Neural cell (in vitro differentiated cells): ENCODE results near the gene CHST2. TPM values are rescaled to one million over a fixed set of nuclear protein-coding genes. Genes with fewer than 3 reads are reported as not detected.

Experiments
- H2AFZ ChIP-seq: fragments of 200-600, 300-800 bp; sonication (generic), shearing (Covaris generic); 2 replicates; pipeline ENCODE4 v1.6.0; 2014; ENCODE audit warnings: low read depth, mild to moderate bottlenecking, antibody characterized with exemption, low read length, moderate library complexity
- H3F3A ChIP-seq: fragments of 200-600 bp; shearing (Covaris generic); 2 replicates; pipeline ENCODE4 v1.6.1; 2016; ENCODE audit warnings: mild to moderate bottlenecking, moderate library complexity, mixed read lengths, antibody characterized with exemption, low read length; ENCODE audit not compliant: insufficient read depth, poor library complexity, severe bottlenecking
- H3K27ac ChIP-seq: fragments of 200-600, 300-800 bp; sonication (generic), shearing (Covaris generic); 2 replicates; pipeline ENCODE4 v1.5.1; 2014; ENCODE audit warnings: mild to moderate bottlenecking, low read length, moderate library complexity
- H3K27me3 ChIP-seq: fragments of 300-800, 200-600 bp; sonication (generic), shearing (Covaris generic); 2 replicates; pipeline ENCODE4 v1.6.0; 2014; ENCODE audit warnings: mild to moderate bottlenecking, low read depth, low read length, moderate library complexity; ENCODE audit not compliant: insufficient read depth
- H3K36me3 ChIP-seq: fragments of 300-800, 200-600 bp; sonication (generic), shearing (Covaris generic); 2 replicates; pipeline ENCODE4 v1.5.1; 2014; ENCODE audit warnings: mild to moderate bottlenecking, antibody characterized with exemption, low read length, moderate library complexity; ENCODE audit not compliant: insufficient read depth
- H3K4me2 ChIP-seq: fragments of 300-800, 200-600 bp; sonication (generic), shearing (Covaris generic); 2 replicates; pipeline ENCODE4 v1.6.0; 2014; ENCODE audit warnings: mild to moderate bottlenecking, low read length
- H3K4me3 ChIP-seq: fragments of 300-800, 200-600 bp; sonication (generic), shearing (Covaris generic); 2 replicates; pipeline ENCODE4 v1.5.1; 2014; ENCODE audit warnings: mild to moderate bottlenecking, low read length, moderate library complexity
- H3K79me2 ChIP-seq: fragments of 200-600 bp; shearing (Covaris generic); replicated peaks from 2 replicates; pipeline ENCODE4 v1.6.0; 2014; ENCODE audit warnings: mild to moderate bottlenecking, low read length, moderate library complexity; ENCODE audit not compliant: insufficient read depth
- H3K9ac ChIP-seq: fragments of 300-800, 200-600 bp; sonication (generic), shearing (Covaris generic); 2 replicates; pipeline ENCODE4 v1.6.1; 2016; ENCODE audit warnings: mild to moderate bottlenecking, low read length, mixed read lengths
- H3K9me2 ChIP-seq: fragments of 200-600 bp; shearing (Covaris generic); 2 replicates; pipeline ENCODE4 v1.6.1; 2016; ENCODE audit warnings: mild to moderate bottlenecking, low read length, mixed read lengths; ENCODE audit not compliant: insufficient read depth
- H3K9me3 ChIP-seq: fragments of 200-600, 300-800 bp; sonication (generic), shearing (Covaris generic); 2 replicates; pipeline ENCODE4 v1.6.1; 2016; ENCODE audit warnings: mild to moderate bottlenecking, mixed run types, low read length, moderate library complexity, mixed read lengths
- H4K20me1 ChIP-seq: fragments of 200-600 bp; shearing (Covaris generic); 2 replicates; pipeline ENCODE4 v1.6.1; 2016; ENCODE audit warnings: mild to moderate bottlenecking, mixed run types; ENCODE audit not compliant: insufficient read depth
- CTCF ChIP-seq: fragments of 450-650 bp; IDR thresholded peaks from 2 replicates; pipeline ENCODE4 v1.5.1; 2014; ENCODE audit warnings: antibody characterized with exemption, mild to moderate bottlenecking, moderate library complexity; ENCODE audit not compliant: poor library complexity, severe bottlenecking
- EP300 ChIP-seq: fragments of 450-650 bp; conservative IDR thresholded peaks from 2 replicates; pipeline ENCODE4 v1.6.1; 2014; ENCODE audit warnings: antibody characterized with exemption, mild to moderate bottlenecking, moderate library complexity; ENCODE audit not compliant: poor library complexity, severe bottlenecking
- EZH2 ChIP-seq: fragments of 200-600, 300-800 bp; shearing (Covaris generic), sonication (generic); IDR thresholded peaks from 2 replicates; pipeline ENCODE4 v1.6.1; 2014; ENCODE audit warnings: antibody characterized with exemption, low read length, borderline replicate concordance, mild to moderate bottlenecking; ENCODE audit not compliant: insufficient read depth, poor library complexity, severe bottlenecking
- MXI1 ChIP-seq: fragments of 450-650 bp; conservative IDR thresholded peaks from 2 replicates; pipeline ENCODE4 v1.6.1; 2014; ENCODE audit warnings: antibody characterized with exemption, mild to moderate bottlenecking; ENCODE audit not compliant: poor library complexity, severe bottlenecking
- POLR2AphosphoS5 ChIP-seq: IDR thresholded peaks from 2 replicates; pipeline ENCODE4 v1.6.1; 2012
- RAD21 ChIP-seq: fragments of 450-650 bp; conservative IDR thresholded peaks from 2 replicates; pipeline ENCODE4 v1.6.1; 2014; ENCODE audit warnings: antibody characterized with exemption, mild to moderate bottlenecking, moderate library complexity
- REST ChIP-seq: IDR thresholded peaks from 2 replicates; pipeline ENCODE4 v1.6.1; 2012; ENCODE audit warnings: borderline replicate concordance
- SMC3 ChIP-seq: fragments of 450-650 bp; conservative IDR thresholded peaks from 2 replicates; pipeline ENCODE4 v1.6.1; 2014; ENCODE audit warnings: antibody characterized with exemption, mild to moderate bottlenecking, moderate library complexity; ENCODE audit not compliant: poor library complexity
- TAF1 ChIP-seq: IDR thresholded peaks from 2 replicates; pipeline ENCODE4 v1.6.1; 2012; ENCODE audit warnings: low read depth
- polyA plus RNA-seq: library from polyadenylated mRNA; depleted of rRNA; stranded (reverse); fragments of >200 nt; gene quantifications from 2 replicates; pipeline ENCODE4 v1.2.3, GENCODE V29; 2014

Gene CHST2
- polyA plus RNA-seq, 1 donor from 2014 or later: 5.0 TPM

- no peaks in the 10 kb centered on the region for H3K9me2 ChIP-seq
- no peaks in the 10 kb centered on the region for H3F3A ChIP-seq
- no peak overlapping the region for H3K27ac ChIP-seq
- H3K27me3 ChIP-seq: no peaks in the 10 kb centered on the region
- H3K79me2 ChIP-seq: no peaks in the 10 kb centered on the region
- TF ChIP-seq REST (no peak), MXI1 (no peak), EZH2 (no peak), RAD21 (no peak), TAF1 (no peak), SMC3 (no peak), CTCF (no peak), EP300 (no peak), POLR2AphosphoS5 (no peak)
- no peak overlapping the region for H3K4me2 ChIP-seq
- H2AFZ ChIP-seq: no peak overlapping the region
- H4K20me1 ChIP-seq: no peaks in the 10 kb centered on the region
- no peak overlapping the region for H3K9ac ChIP-seq
- H3K36me3 ChIP-seq: no peaks in the 10 kb centered on the region
- no peaks in the 10 kb centered on the region for H3K9me3 ChIP-seq
- H3K4me3 ChIP-seq: no peak overlapping the region
Observed at GRCh38 chr3:143099690-143100089, 19.9 kb upstream of the CHST2 start.

GRCh38 chr3:143100451-143100850 is 19.1 kb upstream of the CHST2 start:
- no peak overlapping the region for H3K27ac ChIP-seq
- H3K4me2 ChIP-seq: no peak overlapping the region
- H3K9ac ChIP-seq: no peak overlapping the region
- no peak overlapping the region for H2AFZ ChIP-seq
- H3K79me2 ChIP-seq: no peaks in the 10 kb centered on the region
- H3F3A ChIP-seq: no peaks in the 10 kb centered on the region
- H3K27me3 ChIP-seq: no peaks in the 10 kb centered on the region
- H3K9me3 ChIP-seq: peaks cover 5% of the 10 kb centered on the region
- no peaks in the 10 kb centered on the region for H3K9me2 ChIP-seq
- no peaks in the 10 kb centered on the region for H3K36me3 ChIP-seq
- TF ChIP-seq MXI1: no peak
- TF ChIP-seq CTCF: no peak
- no peak for TF ChIP-seq SMC3
- no peak for TF ChIP-seq EZH2
- TF ChIP-seq POLR2AphosphoS5: no peak
- no peak for TF ChIP-seq RAD21
- TF ChIP-seq TAF1: no peak
- no peak for TF ChIP-seq EP300
- no peak for TF ChIP-seq REST
- no peaks in the 10 kb centered on the region for H4K20me1 ChIP-seq
- H3K4me3 ChIP-seq: no peak overlapping the region
